Suprapubic skin (tissue), 4 donors: ENCODE data around the gene RRAD.
"Not testable (repeated sequence)": the region's sequence is repeated elsewhere in the genome, so short reads cannot be mapped to it uniquely, and the experiment has no call there.

Source experiments
- POLR2A ChIP-seq, 2 donors: fragments of 450-650 bp; IDR thresholded peaks; one replicate each; pipeline ENCODE4 v1.6.1; 2017; ENCODE audit warnings: antibody characterized with exemption in 2 of 2, mild to moderate bottlenecking in 2 of 2, moderate library complexity in 2 of 2
- POLR2AphosphoS5 ChIP-seq, 3 donors: sonication (generic); formaldehyde crosslinking; IDR thresholded peaks; one replicate each; pipeline ENCODE4 v1.6.1; 2017; ENCODE audit warnings: antibody characterized with exemption in 3 of 3
- TF ChIP-seq, protein P1 (sequence below), 2 donors: fragments of 200-600 bp in 1 of 2; fragments of 450-650 bp in 1 of 2; sonication (generic) in 1 of 2; IDR thresholded peaks; one replicate each; pipeline ENCODE4 v1.5.1; 2016 to 2019; ENCODE audit warnings: antibody characterized with exemption in 2 of 2, mild to moderate bottlenecking in 1 of 2, moderate library complexity in 1 of 2

DNA sequence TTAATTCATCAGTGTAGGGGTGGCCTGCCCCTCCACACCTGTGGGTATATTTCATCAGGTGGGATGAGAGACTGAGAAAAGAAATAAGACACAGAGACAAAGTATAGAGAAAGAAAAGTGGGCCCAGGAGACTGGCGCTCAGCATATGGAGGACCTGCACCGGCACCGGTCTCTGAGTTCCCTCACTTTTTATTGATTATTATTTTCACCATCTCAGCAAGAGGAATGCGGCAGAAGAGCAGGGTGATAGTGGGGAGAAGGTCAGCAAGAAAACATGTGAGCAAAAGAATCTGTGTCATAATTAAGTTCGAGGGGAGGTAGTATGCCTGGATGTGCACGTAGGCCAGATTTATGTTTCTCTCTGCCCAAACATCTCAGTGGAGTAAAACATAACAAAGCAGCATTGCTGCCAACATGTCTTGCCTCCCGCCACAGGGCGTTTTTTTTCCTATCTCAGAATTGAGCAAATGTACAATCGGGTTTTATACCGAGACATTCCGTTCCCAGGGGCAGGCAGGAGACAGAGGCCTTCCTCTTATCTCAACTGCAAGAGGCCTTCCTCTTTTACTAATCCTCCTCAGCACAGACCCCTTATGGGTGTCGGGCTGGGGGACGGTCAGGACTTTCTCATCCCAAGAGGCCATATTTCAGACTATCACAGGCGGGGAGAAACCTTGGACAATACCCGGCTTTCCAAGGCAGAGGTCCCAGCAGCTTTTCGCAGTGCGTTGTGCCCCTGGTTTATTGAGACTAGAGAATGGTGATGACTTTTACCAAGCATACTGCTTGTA lies 30.2 kb upstream of the RRAD start:
- TF ChIP-seq, protein P1, sequence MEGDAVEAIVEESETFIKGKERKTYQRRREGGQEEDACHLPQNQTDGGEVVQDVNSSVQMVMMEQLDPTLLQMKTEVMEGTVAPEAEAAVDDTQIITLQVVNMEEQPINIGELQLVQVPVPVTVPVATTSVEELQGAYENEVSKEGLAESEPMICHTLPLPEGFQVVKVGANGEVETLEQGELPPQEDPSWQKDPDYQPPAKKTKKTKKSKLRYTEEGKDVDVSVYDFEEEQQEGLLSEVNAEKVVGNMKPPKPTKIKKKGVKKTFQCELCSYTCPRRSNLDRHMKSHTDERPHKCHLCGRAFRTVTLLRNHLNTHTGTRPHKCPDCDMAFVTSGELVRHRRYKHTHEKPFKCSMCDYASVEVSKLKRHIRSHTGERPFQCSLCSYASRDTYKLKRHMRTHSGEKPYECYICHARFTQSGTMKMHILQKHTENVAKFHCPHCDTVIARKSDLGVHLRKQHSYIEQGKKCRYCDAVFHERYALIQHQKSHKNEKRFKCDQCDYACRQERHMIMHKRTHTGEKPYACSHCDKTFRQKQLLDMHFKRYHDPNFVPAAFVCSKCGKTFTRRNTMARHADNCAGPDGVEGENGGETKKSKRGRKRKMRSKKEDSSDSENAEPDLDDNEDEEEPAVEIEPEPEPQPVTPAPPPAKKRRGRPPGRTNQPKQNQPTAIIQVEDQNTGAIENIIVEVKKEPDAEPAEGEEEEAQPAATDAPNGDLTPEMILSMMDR (IDR thresholded peaks at IDR 0.05): not testable (repeated sequence)
- TF ChIP-seq POLR2A, POLR2AphosphoS5 (IDR thresholded peaks at IDR 0.05): not testable (repeated sequence)
